Diencephalon (tissue), 1 donor: ENCODE measurements around the gene NRARP. TPM values are rescaled to one million over a fixed set of nuclear protein-coding genes. Genes with fewer than 3 reads are reported as not detected.

Source experiments
- total RNA-seq: library from RNA; depleted of rRNA; stranded (reverse); fragments of >200 nt; gene quantifications from one replicate; pipeline ENCODE4 v1.2.3, GENCODE V29; 2014

NRARP gene
- 5.8 TPM for total RNA-seq

GRCh38 chr9:137302118-137302448, at the start of gene NRARP:
NRARP (minus strand) TSS chr9:137302271; CDS start chr9:137301928, 343 bp downstream.

GRCh38 chr9:137277329-137278041, 24.6 kb downstream of the NRARP start, which contains the start of gene TOR4A:
TOR4A (plus strand) TSS chr9:137277726; CDS start chr9:137278690, 964 bp downstream.

GRCh38 chr9:137254624-137255447, 47.2 kb downstream of the NRARP start, which contains the start of gene NELFB:
NELFB (plus strand) TSS chr9:137255327.

GRCh38 chr9:137251194-137251461, 50.9 kb downstream of the NRARP start, which contains the start of gene STPG3:
STPG3 (plus strand) TSS chr9:137251286; CDS start chr9:137251287, 1 bp downstream.

Other genes with a start within 250 kb of the NRARP start
- gene ENTPD2, start 248.2 kb downstream of the NRARP start, total RNA-seq, result 3.2 TPM
- 4.2 TPM for gene SAPCD2, start 231.7 kb downstream of the NRARP start, total RNA-seq
- 0.69 TPM for gene UAP1L1, start 224.8 kb downstream of the NRARP start, total RNA-seq
- gene MAN1B1, start 215.3 kb downstream of the NRARP start, total RNA-seq, result 44.8 TPM
- gene DPP7, start 187.5 kb downstream of the NRARP start, total RNA-seq, result 38.8 TPM
- gene GRIN1, start 163.1 kb downstream of the NRARP start, total RNA-seq, result 69.0 TPM
- not detected for gene LRRC26, start 132.2 kb downstream of the NRARP start, total RNA-seq
- not detected for gene TMEM210, start 130.2 kb downstream of the NRARP start, total RNA-seq
- 24.0 TPM for gene ANAPC2, start 113.7 kb downstream of the NRARP start, total RNA-seq
- gene SSNA1, start 113.6 kb downstream of the NRARP start, total RNA-seq, result 27.5 TPM
- gene TPRN, start 101.5 kb downstream of the NRARP start, total RNA-seq, result 7.8 TPM
- 38.8 TPM for gene TMEM203, start 96.6 kb downstream of the NRARP start, total RNA-seq
- 3.9 TPM for gene NDOR1, start 96.6 kb downstream of the NRARP start, total RNA-seq
- gene RNF208, start 80.0 kb downstream of the NRARP start, total RNA-seq, result 1.8 TPM
- gene CYSRT1, start 77.1 kb downstream of the NRARP start, total RNA-seq, result 0.92 TPM
- gene RNF224, start 74.8 kb downstream of the NRARP start, total RNA-seq, result not detected
- not detected for gene SLC34A3, start 71.4 kb downstream of the NRARP start, total RNA-seq
- 213 TPM for gene TUBB4B, start 61.0 kb downstream of the NRARP start, total RNA-seq
- gene STPG3, start 51.0 kb downstream of the NRARP start, total RNA-seq, result not detected
- gene NELFB, start 46.9 kb downstream of the NRARP start, total RNA-seq, result 38.8 TPM
- 0.92 TPM for gene TOR4A, start 24.5 kb downstream of the NRARP start, total RNA-seq
- 9.5 TPM for gene EXD3, start 120.9 kb upstream of the NRARP start, total RNA-seq
- gene NOXA1, start 121.1 kb upstream of the NRARP start, total RNA-seq, result 1.6 TPM
- not detected for gene ENTPD8, start 139.1 kb upstream of the NRARP start, total RNA-seq
- gene NSMF, start 157.1 kb upstream of the NRARP start, total RNA-seq, result 54.2 TPM
- 1.6 TPM for gene PNPLA7, start 248.1 kb upstream of the NRARP start, total RNA-seq
- 26.8 TPM for gene MRPL41, start 249.6 kb upstream of the NRARP start, total RNA-seq